ENCODE measurements around the gene POMT1.
"Not testable (repeated sequence)": the region's sequence is repeated elsewhere in the genome, so short reads cannot be mapped to it uniquely, and the experiment has no call there.

Gene POMT1

DNA sequence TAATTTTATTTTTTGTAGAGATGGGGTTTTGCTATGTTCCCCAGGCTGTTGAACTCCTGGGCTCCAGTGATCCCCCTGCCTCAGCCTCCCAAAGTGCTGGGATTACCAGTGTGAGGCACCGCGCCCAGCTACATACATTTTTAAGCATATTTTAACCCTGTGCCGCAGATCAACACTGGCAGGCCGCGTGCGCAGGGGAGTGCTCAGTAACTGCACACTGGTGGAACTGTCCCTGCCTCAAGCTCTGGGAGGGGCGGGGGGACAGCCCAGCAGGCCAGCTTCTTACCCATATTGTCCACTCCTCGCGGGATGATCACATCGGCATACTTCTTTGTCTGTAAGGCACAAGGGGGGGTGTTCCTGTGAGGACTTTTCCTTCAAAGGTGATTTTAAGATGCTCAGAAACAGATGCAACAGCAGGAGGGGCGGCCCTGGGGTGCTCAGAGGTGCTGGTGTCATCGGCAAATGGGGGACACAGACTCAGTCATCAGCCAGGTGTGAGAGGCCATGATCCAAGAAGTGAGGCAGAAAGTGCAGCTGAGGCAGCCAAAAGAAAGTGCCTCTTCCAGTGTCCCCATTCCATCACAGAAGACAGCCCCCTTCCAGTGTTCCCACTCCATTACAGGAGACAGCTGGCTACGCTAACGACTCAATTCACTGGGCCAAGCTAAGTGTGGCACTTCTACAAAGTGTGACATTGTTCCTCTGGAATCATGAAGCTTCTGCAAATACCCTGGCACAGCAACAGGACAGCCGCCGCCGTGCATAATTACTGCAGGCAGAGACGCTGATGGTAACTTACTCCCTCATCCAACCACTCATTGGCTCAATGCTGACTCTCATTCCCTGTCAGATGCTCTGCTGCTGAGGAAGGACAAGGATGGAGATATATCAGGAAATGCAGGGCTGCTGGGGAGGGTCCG lies 23.2 kb downstream of the POMT1 start:
- no peak for DNase-seq (ENCODE audit: low read depth)

DNA sequence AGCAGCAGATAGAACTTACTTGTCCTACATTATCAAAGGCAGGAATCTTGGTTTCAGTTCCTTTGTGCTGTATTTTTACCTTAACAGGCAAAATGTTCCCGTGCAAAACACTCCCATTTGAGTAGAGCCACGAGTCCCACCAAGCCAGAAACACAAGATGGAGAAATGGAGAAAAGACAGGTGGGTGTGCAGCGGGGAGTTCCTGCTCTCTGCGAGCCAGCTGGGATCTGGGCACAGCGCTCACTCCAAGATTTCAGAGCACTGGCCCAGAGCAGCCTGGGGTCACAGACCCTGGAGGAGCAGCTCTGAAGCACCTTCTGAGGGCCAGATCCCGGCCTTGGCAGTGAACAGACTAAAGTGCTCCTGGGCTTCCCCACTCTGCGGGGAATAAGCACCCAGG lies 25.5 kb downstream of the POMT1 start:
- no peak for DNase-seq (ENCODE audit: low read depth)

DNA sequence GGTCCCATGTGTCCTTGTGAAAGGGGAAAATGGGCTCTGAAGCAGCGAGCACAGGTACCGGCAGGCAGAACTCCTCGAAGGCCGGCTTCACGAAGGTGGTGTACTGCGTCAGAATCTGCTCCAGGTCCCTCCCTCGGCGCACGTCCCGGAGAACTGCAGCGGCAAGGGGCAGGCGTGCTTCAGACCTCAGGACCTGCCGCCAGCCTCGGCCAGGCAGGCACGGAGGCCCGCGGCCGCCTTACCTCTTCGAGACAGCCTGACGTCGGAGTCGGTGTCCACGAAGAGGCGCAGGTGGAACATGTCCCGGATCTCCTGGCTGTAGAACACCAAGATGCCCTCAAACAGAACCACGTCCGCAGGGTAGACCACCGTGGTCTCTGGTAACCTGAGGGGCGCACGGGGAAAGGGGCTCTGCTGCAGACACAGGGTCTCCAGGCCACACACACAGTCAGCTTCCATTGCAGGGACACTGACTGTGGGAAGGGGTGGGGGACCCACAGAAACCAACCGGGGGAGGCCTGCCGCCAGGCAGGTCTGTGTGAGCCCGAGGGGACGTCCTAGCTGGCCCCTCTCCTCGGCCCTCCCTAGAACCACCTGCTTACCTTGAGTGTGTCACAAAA lies 26.3 kb downstream of the POMT1 start:
- DNase-seq (ENCODE audit: low read depth) = no peak

DNA sequence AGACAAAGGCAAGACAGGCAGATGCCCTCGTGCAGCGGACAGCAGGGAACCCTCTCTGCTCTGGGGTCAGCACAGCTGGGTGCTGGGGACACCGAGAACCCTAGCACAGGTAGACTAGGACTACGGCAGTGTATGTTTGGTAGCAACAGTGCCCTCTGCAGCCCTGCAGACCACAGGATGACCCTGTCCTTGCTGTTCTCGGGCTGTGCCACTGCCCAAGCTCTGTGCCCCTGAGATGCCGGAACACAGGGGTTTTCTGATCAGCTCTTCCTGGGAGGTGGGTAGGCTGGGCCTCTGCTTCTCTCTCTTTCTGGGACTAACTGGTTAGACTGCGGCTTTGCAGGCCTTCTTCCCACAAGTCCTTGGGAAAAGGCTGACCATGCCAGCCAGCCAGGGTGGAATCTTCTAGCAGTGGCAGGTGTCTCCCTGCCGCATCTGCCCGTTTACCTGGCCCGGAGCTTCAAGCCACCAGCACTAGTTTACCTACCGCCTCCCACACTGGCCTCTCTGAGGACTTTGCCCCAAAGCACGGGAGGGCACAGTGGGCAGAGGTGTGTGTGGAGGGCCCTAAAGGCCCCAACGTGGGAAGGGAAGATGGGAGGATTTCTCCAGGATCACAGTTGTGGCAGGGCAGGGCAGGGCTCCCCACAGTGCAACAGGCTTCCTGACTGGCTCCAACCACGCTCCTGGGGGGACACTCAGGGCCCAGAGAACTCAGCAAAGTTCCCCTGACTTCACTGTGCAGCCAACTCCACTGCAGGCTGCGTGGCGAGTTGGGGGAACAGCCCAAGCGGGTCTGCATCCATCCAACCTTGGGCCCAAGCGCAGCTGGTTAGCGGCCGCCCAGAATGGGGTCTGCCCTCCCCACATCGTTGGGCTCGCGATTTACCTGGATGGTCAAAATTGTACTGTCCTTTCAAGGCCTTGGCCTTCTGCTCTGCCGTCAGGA lies 27.2 kb downstream of the POMT1 start:
- no peak for DNase-seq (ENCODE audit: low read depth)

DNA sequence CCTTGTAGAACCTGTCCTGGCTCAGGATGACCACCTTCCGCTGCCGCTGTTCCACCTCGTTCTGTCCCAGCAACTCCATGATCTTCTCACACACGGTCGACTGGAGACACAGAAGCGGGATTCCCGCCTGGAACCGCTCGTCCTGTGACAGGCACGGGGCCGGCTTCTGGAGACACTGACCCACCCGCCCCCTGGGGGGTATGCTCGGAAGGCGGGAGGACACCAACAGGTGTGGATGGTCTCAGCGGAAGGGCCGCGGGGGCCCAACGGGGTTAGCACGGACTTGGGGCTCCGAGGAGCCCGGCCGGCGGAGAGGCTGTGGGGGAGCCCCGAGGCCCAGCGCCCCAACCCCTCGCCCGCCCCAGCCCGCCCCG lies 27.8 kb downstream of the POMT1 start:
- no peak for DNase-seq (ENCODE audit: low read depth)

DNA sequence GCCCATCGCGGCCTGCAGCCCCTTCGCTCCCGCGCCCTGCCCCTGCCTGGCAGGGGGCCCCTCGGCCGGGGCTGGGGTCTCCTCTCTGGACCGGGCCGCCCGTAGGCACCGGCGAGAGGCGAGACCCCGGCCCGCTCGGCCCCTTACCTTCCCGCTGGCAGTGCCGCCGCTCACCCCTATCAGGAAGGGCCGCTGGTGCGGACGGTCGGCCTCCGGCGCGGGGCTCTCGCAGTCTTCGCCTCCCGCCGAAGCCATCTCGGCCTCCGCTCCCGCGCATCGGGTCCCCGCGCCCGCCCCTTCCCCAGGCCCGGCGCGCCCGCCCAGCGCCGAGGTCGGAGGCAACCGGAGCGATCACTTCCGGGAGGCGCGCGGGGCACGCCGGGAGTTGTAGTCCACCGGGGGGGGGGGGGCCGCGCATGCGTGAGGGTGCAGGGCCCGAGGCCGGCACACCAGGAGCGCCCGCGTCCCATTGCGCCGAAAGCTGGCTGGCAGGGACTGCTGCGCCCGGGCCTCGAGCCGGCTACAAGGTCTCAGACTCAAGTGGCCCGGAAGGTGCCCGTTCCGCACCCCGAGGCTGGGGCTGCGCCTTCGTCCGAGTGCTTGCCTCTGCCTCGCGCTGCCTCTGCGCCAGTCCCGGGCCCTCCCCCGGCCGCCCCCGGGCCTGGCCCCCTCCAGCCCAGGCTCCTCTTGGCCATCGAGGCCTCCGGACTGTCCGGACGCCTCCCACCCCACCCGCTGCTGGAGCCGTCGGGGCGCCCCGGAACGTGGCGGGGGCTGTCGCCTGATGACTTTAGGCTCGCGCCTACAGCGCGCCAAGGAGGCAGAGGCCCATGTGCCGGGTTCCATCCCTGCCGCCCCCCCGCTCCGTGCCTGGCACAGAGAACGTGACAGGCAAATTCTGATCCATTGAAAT lies 28.5 kb downstream of the POMT1 start, which contains the start of gene UCK1:
UCK1 (minus strand) TSS at position 344 of the 913 bp plus-strand sequence; CDS start at position 255, 89 bp downstream.
- peak; percentile 62 for DNase-seq (ENCODE audit: low read depth)

DNA sequence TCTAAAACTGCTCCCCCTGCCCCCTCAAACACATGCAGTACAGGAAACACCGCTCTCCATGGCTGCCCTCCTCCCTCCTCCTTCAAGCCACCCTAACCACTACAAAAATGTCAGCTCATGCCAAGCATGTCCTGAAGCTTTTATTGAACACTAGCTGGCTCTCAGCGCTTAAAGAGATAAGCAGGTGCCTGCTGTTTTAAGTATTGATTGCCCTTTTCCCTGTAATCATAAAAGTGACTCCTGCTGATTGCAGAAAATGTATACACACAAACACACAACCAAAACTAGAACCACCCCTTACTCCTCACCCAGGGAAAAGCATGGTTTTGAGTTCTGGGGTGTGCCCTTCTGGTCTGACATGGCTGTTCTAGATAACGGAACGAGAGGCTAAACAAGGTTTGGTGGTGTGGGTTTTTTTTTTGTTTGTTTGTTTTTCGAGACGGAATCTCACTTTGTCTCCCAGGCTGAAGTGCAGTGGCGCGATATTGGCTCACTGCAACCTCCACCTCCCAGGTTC lies 32.1 kb downstream of the POMT1 start:
- DNase-seq (ENCODE audit: low read depth) = no peak

DNA sequence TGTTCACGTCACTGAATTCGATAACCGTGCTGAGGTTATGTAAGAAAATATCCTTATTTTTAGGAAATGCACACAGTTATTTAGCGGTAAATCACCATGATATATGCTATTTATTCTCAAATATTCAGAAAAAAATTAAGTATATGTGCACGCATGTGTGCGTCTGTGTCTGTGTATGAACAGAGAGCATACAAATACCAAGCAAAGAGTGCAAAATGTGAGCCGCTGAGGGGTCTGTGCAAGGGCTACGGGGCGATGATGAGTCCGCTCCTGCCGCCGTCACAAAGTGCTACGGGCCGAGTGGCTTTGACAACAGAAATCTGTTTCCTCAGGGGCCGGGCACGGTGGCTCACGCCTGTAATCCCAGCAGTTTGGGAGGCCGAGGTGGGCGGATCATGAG lies 35.2 kb downstream of the POMT1 start:
- DNase-seq (ENCODE audit: low read depth) = no peak

DNA sequence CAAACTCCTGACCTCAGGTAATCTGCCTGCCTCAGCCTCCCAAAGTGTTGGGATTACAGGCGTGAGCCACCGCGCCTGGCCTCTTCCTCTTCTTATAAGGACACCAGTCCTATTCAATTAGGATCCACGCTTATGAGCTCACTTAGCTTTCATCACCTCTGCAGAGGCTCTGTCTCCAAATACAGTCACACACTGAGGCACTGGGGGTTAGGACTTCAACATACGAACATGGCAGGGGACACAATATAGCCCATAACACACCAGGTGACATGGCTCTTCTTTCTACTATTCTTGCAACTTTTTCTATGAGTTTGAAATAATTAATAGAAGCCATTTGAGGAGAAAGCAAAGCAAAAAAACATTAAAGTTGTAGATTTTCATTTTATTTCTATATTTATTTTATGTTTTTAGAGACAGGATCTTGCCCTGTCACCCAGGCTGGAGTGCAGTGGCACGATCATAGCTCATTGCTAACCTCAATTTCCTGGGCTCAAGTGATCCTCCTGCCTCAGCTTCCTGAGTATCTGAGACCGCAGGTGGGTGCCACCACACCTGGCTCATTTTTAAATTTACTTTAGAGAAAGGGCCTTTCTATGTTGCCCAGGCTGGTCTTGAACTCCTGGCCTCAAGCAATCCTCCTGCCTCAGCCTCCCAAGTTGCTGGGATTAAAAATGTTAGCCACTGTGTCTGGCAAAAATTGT lies 36.7 kb downstream of the POMT1 start:
- no peak for DNase-seq (ENCODE audit: low read depth)

DNA sequence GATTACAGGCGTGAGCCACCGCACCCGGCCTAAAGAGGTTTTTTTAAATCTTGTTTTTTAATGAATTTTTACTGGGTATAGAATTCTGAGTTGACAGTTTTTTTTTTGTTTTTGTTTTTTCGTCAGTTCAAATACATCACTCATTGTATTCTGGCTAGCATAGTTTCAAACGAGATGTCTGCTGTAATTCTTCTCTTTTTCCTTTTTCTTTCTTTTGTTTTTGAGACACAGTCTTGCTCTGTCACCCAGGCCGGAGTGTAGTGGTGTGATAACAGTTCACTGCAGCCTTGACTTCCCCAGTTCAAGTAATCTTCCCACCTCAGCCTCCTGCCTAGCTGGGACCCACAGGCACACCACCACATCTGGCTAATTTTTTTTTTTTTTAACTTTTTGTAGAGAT lies 40.4 kb downstream of the POMT1 start:
- no peak for DNase-seq (ENCODE audit: low read depth)

DNA sequence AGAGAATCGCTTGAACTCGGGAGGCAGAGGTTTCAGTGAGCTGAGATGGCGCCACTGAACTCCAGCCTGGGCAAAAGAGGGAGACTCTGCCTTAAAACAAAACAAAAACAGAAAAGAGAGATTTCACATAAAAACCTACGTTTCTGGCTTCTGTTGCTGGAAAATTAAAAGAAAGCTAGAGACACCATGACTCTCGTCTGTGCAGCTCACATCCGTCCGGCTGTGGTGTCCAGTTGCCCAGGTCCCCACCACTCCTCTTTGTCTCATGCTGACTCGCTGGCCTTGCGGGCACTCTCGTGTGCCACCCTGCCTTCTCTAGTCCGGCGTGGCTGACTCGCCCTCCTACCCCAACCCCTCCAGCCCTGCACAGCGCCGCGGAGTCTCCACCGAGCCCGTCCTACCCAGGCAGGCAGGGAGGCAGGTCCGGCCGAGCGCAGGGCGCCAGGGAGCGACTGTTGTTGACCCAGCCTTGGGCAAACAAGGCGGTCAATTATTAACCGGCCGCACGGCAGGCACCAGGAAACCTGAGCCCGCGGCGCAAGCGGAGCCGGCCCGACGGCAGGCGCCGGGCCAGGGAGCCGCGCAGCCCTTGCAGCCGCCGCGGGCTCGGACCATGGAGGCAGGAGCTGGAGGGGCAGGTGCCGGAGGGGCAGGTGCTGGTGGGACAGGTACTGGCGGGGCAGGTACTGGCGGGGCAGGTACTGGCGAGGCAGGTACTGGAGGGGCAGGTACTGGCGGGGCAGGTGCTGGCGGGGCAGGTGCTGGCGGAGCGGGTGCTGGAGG lies 42.5 kb downstream of the POMT1 start, which contains the start of gene PRRT1B:
PRRT1B (plus strand) TSS at position 521 of the 783 bp plus-strand sequence; CDS start at position 614, 93 bp downstream.
- DNase-seq (ENCODE audit: low read depth) = no peak

DNA sequence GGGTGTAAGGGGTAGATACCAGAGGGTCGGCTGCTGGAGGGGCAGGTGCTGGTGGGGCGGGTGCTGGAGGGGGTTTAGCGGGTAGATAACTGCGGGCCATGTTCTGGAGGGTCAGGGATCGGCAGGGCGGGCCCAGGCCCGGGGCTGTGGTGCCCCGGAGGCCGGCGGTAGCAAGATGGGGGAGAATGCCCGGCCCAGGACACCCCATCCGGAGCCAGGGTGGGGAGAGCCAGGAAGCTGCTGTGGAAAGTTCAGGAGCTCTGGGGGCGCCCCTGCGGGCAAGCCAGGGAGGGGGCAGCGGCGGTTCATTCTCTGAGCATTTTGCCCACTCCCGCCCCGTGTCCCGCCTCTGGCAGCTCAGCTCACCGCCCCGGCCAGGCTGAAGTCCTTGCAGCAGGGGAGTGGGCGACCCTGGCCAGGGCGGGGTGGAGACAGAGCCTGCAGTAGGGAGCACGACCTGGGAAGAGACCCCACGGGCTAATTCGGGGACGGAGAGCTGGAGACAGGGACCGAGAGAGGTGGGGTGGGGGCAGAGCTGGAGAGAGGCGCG lies 43.1 kb downstream of the POMT1 start:
- no peak for DNase-seq (ENCODE audit: low read depth)

DNA sequence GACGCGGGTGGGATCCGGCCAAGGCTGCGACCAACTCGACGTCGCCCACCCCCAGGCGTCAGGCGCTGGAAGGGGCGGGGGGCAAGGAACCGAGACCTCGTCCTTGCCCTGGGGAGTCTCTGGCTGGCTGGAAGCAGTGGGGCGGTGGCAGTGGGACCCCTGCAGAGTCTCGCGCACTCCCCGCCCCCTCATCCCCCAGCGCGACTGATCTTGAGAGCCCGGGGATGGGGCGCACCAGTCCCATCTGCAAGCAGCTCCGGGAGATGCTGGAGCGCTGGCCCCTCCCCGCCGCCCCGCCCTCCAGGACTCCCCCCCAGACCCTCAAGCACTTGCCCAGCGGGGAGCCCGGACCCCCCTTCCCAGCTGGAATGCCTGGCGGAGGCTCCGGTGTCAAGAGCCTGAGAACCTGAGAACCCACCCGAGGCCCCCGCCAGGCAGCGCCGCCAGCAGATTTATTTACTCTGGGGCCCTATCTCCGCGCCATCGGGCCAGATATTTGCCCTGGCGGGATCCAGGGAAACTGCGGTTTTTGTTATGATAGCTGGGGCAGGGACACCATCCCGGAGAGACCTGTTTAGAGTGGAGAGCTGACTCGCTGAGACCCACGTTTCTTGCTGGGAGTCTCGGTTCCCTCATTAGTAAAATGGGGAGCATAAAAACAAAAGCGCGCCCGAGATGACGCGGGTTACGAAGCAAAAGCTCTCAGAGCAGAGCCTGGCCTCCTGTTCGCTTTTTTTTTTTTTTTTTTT lies 43.8 kb downstream of the POMT1 start:
- no peak for DNase-seq (ENCODE audit: low read depth)

DNA sequence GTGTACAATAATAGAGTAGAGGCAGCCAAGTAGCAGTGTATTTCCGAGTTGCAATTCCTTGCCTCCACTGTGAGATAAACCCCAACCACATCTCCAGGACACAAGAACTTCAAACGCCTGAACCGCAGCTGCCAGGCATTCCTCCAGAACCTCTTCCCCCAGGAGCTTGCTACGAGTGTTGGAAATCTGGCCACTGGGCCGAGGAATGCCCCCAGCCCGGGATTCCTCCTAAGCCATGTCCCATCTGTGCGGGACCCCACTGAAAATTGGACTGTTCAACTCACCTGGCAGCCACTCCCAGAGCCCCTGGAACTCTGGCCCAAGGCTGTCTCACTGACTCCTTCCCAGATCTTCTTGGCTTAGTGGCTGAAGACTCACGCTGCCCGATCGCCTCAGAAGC lies 46.5 kb downstream of the POMT1 start:
- not testable (repeated sequence) for DNase-seq (ENCODE audit: low read depth)

DNA sequence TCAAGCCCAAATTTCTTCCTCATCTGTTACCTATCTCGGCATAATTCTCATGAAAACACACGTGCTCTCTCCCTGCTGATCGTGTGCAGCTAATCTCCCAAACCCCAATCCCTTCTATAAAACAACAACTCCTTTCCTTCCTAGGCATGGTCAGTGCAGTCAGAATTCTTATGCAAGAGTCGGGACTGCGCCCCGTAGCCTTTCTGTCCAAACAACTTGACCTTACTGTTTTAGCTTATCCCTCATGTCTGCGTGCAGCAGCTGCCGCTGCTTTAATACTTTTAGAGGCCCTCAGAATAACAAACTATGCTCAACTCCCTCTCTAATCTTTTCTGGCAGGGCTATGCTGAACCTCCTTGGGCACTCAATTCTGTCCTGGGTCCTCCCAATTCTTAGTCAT lies 47.7 kb downstream of the POMT1 start:
- not testable (repeated sequence) for DNase-seq (ENCODE audit: low read depth)

DNA sequence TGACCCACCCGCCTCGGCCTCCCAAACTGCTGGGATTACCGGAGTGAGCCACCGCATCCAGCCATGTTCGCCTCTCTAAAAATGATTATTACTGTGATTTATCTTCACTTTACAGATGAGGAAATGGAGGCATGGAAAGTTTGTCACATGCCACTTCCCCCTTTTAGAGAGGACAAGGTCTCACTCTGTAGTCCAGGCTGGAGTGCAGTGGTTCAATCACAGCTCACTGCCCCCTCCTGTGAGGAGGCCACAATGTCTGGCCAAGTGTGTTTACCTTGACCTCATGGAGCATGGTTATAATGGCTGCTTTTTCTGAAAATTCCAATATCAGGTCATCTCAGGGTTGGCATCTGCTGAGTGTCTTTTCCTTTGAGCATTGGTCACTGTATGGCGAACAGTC lies 49.3 kb downstream of the POMT1 start:
- no peak for DNase-seq (ENCODE audit: low read depth)

DNA sequence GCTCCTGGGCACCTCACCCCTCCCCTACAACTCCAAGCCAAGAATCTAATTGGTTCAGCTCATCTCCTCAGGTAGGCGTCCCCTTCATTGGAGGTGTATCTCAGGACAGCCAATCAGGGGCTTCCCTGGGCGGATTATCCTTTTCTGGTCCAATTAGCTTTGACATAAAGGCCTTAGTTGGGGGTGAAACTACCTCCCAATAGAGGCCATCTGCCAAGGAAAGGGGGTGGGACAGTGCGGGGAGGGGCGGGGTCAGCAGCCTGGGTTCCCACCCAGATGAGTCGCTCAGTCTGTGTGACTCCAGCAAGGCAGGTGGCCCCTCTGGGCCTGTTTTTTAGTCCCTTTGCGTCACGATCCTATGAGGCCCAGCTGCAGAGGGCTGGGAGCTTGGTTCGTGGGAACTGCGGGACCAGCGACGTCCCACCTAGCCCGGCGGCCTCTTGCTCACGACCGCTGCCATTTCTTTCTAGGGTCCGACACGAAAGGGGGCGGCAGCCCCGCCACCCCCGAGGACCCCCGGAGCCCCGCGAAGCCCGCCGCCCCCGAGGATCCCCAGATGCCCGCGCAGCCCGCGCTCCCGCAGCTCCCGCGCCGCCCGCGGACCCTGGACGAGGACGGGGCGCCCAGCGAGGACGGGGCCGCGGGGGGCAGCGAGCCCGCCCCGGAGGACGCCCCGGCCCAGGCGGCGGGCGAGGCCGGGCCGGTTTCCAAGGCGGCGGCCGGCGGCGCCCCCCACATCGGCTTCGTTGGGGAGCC lies 51.5 kb downstream of the POMT1 start:
- no peak for DNase-seq (ENCODE audit: low read depth)

Measured in T-helper 22 cell (primary cell).